MM.1S (cell line): ENCODE data around the gene ECPAS.

ENCODE experiments used
- CTCF ChIP-seq: fragments of 300-600 bp; sonication (generic); IDR thresholded peaks from 2 replicates; pipeline ENCODE4 v1.5.1; 2016; ENCODE audit warnings: antibody characterized with exemption, low read length, mixed read lengths
- EZH2 ChIP-seq: fragments of 300-600 bp; sonication (generic); optimal IDR thresholded peaks from 2 replicates; pipeline ENCODE3; 2017; ENCODE audit warnings: low read depth, mild to moderate bottlenecking, antibody characterized with exemption, low read length, mixed read lengths
- EZH2phosphoT487 ChIP-seq: fragments of 300-600 bp; sonication (generic); IDR thresholded peaks from 2 replicates; pipeline ENCODE4 v1.6.1; 2018; ENCODE audit warnings: antibody characterized with exemption, low read length

GRCh38 chr9:111386386-111386785 lies 97.8 kb downstream of the ECPAS start:
- TF ChIP-seq CTCF (no peak), EZH2 (no peak), EZH2phosphoT487 (no peak)
